NCI-H2081 treated with DMSO at 0.1 percent for 48 hours (cell line): ENCODE results near the gene SLC4A1AP.

Source experiments
- DNase-seq: peaks from one replicate; lab custom pipeline; 2025; lab: John Stamatoyannopoulos, UW

The SLC4A1AP gene

DNA sequence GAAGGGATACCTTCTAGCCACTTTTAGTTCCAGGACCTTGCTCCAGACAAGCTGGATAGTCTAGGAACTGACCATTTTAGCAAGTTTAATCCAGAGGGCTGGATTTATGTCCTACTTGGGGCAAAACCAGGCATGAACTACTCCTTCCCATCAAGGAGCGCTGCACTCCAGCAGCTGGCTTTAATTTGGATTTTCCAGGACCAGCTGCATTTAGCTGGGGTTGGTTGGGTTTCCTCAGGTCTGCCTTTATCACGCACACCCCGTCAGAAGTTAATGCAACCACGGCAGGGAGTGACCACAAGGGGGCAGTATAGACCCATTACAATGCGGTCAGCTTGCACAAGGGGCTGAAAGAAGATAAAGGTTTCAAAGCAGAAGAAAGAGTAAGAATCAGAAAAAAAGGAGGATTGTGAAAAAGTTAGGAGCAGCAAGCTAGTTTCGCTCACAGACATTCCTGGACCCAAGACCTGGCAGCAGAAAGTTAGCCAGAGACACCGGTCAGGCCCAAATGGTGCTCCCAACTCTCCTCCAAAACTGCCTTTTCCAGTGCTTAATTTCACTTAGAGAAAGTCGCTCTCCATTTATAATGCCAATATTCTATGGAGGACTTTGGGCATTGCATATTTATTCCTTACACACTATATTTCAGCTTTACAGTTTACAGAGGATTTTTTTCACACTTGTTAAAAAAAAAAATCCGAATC, 40.1 kb downstream of the SLC4A1AP start:
- DNase-seq: peak; percentile 28

DNA sequence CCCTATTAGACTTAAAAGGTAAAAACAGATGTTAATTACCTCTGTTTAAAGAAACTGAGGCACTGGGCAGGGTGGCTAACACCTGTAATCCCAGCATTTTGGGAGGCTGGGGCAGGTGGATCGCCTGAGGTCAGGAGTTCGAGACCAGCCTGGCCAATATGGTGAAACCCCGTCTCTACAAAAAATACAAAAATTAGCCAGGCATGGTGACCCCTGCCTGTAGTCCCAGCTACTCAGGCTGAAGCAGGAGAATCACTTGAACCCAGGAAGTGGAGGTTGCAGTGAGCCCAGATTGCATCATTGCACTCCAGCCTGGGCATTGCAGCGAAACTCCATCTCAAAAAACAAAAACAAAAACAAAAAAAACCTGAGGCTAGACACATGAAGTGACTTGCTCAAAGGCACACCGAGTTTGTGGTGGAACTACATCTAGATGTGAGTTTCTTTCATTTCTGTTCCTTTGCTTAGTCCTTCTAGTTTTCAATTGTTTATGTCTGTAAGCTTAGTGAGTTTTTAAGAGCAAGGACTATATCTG, 40.7 kb downstream of the SLC4A1AP start:
- DNase-seq: no peak

DNA sequence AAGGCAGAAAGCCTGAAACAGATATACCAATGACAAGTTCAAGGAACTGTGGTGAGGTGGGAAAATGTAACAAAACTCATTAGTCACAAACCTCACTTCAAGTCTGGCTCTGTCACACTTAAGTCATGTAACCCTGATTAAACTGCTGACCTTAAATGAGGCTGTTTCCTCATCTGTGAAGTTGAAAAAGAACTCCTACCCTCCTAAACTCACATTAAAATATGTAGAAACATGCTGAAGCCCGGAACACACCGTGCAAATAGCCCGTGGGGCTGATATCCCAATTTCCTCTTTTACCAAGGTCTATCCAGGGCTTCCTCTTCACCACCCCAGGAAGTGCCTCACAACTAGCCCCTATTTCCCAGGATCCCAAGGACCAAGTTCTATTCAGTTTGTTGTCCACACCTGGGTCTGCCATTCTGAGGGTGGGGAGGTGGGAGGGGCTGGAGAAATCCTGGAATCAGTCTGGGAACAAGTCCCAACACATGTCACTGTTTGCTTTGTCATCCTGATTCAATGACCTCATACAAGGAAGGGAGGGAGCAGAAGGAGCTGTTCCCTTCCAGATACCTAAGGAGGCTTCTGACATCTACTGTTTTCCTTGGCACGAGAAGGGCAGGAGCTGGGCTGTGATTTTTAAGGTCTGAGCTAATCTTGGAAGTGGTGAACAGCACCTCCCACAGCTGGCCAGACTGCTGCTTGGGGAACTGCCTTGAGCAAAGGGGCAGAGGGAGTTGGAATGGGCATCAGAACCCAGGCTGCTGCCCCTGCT, 42.3 kb downstream of the SLC4A1AP start:
- no peak for DNase-seq

DNA sequence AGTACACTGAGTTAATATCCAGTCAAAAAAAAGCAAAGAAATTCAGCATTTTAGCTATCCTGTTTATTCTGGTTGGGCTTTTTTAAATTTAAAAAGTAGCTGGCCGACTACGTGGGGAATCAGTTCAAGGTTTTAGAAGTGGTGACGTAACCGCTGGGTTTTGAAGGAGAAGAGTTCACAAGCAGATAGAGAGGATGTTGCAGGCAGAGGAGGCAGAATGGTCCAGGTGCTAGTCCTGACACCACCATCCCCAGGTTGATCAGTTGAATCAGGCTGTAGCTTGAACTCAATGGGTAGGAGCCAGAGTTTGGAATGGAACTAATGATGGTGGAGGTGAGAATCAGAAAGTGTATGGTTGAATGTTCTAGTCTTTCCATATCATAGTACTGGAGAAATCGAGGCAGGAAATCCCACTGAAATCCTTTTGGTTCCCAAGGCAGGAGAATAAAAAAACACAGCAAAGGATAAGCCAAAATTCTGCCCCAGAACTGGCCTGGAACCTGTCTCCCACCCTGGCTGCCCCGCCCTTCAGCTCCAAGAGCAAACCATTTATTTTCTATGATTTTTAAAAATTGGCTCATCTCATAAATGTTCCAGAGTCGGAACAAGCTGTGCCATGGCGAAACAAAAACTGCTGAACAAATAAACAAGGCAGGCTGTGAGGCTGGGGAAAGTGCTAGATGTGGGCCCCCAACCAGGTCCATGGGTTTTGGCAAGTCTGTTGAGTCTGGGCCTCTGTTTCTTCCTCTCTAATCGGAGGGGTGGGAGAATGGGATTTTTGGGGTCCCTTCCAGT, 44.0 kb downstream of the SLC4A1AP start:
- DNase-seq: no peak

DNA sequence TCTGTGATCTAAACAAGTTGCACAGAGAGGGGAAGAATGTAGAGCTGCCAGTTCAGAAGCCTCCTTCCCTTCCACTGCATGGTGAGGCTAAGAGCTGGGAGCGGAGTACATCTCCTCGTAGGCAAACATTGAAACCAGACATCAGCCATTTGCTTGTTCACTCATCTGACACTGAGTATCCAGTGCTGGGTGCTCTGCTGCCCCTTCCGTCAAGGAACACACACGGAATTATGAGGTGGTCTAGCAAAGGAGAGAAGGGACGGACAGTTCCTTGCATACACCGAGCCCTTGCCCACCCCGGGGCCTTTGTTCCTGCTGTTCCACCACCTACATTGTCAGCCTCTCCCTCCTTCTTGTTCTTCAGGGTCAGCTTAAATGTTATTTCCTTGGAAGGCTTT, 44.6 kb downstream of the SLC4A1AP start:
- DNase-seq: no peak

DNA sequence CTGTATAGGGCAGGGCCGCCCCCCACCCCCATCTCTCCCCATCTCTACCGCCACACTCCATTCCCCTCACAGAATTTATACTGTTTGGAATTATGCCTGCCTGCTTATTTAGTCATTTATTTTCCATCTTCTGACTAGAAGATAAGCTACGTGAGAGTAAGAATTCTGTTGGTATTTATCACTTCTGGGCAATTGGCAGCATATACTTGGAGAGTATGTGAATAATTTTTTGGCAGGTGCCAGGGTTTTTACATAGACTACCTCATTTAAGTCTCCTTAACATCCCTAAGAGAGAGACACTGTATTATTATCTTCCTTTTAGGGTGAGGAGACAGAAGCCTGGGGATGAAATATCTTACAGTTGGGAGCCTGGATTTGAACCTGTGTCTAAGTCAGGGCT, 45.0 kb downstream of the SLC4A1AP start:
- DNase-seq: no peak

DNA sequence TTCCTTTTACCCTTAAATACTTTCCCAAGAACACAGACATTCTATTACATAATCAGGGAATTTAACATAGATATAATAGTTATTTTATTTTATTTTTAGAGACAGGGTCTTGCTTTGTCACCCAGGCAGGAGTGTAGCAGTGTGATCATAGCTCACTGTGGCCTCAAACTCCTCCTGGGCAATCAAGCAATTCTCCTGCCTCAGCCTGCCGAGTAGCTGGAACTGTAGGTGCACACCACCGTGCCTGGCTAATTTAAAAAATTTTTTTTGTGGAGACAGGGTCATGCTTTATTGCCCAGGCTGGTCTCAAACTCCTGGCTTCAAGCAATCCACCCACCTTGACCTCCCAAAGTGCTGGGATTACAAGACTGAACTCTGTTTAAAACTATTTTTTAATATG, 45.6 kb downstream of the SLC4A1AP start:
- no peak for DNase-seq

DNA sequence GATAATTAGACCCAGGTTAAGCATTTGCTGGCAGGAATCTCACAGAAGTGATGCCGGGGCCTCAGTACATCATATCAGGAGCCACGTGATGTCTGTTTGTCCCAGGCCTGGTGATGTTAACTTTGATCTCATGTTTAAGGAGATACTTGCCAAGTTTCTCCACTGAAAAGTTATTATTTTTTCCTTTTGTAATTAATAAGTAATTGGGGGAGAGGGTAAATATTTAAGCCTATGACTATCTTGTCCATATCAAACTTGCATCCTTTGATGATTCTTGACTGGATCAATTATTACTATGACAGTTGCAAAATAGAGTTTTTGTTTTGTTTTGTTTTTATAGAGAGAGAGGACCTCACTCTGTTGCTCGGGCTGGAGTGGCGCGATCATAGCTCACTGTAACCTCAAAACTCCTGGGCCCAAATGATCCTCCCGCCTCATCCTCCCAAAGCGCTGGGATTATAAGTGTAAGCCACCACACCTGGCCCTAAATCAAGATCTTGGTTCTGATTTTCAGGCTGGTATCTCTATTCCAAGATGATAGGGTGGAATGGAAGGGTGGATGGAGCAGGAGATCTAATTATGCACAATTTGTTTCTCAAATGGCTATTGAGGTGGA, 46.4 kb downstream of the SLC4A1AP start:
- no peak for DNase-seq

DNA sequence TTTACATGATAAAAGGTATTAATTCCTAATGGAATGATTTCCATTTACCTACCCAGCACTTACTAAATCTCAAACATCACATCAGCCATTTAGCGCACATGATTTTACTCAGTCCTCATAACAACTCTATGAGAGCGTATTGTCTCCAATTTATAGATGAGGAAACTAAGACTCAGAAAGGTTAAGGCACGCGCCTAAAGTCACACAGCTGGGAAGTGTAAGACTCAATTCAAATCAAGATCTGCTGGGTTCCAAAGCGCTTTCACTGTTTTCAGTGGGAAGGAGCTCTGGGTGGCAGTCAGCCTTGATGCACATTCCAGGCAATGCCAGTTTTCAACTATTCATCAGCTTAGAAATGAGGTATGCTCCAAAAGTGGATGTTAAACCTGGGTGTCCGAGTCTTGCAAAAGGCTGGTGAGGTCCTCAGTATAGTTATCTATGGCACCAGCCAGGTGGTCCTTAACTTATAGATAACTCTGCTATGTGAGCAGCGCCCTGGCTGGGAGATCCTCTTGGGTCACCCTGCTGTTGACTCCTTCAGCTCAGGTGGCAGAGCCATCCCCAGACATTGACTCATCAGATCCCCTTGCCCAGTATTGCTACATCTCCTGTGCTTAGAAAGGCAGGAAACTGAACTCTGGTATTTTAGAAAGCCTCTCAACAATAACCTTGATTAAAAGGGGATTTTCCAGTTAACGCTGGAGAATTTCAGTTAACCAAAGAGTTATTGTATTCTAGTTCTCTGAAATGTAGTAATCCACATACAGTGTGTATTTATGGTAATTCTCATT, 47.1 kb downstream of the SLC4A1AP start:
- no peak for DNase-seq

DNA sequence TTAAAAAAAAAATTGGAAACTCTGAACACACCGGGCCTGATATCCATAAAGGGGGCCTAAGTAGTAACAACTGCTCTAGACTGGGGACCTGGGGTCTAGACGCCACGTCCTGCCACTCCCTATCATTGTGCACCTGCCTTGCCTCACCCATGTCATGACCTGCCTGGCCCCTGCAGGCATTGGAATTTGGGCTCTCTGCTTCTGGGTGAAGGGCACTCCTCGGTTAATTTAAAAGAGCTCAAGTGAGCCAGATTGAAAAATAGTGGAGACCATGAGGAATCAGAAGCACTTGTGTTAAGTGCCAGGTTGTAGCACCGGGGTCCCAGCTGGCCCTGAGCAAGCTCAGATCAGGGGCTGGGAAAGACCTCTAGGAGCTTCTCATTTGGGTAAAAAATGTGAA, 48.1 kb downstream of the SLC4A1AP start:
- no peak for DNase-seq

DNA sequence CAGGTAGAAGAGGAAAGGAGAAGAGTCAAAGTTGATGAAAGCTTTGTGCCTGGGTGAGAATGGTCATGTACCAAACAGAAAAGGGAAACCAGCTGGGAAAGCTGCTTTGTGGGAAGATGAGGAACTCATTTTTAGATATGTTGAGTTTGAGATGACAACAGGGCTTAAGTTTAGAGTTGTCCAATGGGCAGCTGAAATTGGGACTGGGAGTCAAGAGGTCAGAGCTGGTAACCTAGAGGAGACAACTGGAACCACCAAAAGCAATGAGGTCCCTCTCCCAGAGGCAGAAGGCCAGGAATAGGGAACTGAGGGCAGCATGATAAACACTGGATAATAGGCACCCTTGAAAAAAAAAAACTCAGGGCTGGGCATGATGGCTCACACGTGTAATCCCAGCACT, 48.8 kb downstream of the SLC4A1AP start:
- DNase-seq: no peak

DNA sequence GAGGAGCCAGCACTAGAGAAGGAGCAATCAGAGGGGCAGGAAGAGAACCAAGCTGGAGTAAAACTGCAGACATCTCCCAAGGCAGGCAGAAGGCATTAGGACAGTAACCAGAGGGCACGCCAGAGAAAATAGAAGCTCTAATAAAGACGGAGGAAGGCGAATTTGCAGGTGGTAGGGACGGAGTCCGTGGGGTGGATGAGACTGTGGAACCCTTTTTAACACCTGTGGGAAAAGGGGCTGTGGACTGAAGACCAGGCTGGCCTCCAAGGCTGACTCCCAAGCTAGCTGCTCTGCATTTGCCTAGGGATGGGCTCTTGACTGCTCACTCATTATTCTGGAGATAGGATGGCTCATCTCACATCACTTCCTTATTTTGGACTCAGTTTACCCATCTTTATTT, 49.5 kb downstream of the SLC4A1AP start:
- no peak for DNase-seq

DNA sequence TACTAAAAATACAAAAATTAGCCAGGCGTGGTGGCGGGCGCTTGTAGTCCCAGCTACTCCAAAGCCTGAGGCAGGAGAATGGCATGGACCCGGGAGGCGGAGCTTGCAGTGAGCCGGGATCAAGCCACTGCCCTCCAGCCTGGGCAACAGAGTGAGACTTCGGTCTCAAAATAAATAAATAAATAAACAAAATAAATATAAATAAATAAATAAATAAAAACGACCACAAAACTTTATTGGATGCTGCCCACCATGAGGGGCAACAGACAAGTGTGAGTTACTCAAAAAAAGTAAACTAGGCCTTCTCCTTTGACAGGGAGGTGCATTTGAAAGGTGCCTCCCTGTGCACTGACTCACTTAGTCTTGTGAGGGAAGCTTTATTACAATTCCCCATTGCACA, 50.4 kb downstream of the SLC4A1AP start:
- no peak for DNase-seq

DNA sequence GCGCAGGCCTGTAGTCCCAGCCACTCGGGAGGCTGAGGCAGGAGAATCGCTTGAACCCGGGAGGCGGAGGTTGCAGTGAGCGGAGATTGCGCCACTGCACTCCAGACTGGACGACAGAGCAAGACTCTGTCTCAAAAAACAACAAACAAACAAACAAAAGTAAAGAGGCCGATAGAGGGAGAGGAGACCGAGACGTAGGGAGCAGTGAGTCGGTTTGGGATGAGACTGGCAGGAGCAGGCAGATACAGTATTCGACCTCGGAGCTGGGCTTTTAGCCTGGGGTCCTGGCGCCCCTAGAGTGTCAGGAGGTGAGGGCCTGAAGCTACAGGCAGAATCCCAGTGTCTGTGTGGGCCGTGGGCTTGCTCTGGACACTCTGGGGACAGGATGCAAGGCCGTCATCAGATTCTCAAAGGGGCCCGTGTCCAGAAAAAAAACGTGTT, 51.2 kb downstream of the SLC4A1AP start:
- DNase-seq: no peak

DNA sequence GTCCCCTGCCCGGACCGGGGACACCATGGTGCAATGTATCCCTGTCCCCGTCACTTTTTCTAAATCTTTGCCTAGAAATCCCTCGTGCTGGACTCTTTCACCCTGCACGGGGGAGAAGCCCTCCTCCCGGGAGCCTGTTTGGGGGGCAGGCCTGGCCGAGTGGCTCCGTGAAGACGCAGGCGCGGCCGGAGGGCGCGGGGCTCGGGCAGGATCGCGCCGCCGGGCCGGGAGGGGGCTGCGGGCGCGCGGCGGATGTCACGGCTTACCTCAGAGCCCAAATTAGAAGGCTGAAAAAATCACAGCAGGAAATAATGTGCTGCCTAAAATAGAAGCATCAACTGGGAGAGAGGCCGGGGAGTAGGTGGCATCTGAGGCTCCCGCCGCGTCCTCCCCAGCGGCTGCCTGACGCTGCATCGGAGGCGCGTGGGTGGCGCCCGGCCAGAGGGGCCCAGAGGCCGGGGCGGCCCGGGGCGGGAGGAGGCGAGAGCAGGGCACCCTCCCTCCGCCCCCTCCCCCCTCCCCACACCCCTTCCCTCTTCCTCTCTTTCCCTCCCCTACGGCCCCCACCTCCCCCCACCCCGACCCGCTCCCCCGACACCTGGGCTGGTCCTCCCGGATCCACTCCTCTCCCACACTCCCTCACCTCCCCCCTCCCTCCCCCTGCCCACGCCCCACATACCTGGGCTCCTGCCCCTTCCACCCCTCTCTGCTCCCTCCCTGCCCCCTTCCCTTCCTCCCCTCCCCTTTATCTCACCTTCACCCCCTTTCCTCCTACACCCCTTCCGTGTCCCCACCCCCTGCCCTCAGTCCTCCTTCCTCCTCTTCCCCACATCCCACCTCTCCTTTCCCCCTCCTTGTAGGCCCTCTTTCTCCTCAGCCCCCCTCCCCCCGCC, 51.9 kb downstream of the SLC4A1AP start:
- no peak for DNase-seq

DNA sequence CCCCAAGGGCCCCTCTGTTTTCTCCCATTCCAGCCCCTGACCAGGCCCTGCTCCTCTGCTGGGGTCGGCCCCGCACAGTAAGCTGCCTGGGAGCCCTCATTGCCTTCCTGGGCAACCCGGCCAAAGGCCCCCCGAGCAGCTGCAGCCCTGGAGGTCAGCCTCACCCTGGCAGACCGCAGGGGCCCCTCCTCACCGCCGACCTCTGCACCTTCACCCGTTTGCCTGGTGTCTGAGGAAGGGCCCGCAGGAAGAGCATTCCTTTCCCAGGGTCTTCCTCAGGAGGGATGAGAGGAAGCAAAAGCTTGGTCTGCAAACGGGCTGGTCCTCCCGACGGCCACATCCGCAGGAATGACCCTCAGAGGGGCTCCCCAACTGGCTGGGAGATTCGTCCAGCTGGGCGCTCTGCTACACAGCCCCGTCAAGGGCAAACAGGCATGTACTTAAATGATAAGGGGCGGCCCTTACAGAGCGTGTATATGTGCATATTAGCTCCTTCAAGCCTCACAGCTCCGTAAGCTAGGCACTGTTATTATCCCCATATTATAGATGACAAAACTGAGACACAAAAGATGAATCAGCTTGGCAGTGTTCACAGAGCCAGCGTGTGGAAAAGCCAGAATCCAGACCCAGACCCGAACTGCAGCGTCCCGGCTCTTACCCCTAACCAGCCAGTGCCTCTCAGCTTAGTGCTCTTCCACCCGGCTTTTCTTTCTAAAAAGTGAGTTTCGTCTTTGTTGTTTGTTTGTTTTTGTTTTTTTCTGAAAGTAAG, 52.8 kb downstream of the SLC4A1AP start:
- no peak for DNase-seq

DNA sequence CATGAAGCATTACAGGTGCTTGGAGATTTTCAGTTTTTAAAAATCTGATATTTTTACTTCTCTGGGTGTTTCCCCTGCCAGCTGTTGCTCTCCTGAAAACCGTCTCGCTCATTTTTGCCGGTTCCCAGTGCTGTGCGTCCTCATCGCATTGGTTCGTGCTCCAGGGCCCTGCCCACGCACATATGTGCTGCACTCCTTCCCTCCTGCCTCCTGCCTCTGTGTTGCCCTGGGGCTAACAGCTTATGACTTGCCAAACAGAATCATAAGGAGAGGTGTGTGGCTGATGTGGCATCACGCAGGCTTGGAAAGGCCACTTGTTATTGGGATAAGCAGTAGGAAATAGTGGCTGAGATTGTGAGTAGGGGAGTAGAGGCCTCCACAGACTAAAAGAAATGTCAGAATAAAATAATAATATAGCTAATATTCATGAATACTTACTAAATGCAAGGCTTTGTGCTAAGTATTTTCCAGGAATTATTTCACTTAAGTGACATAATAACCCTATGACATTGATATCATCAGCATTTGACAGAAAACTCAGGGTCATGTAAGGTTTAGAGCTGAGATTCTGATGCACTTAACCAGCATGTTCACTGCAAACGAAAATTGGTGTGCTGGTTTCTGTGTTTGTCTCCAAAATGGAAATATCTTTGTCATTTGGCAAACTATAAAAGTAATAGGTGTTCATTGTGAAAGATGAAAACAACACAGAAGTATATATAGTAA, 53.5 kb downstream of the SLC4A1AP start:
- DNase-seq: no peak

DNA sequence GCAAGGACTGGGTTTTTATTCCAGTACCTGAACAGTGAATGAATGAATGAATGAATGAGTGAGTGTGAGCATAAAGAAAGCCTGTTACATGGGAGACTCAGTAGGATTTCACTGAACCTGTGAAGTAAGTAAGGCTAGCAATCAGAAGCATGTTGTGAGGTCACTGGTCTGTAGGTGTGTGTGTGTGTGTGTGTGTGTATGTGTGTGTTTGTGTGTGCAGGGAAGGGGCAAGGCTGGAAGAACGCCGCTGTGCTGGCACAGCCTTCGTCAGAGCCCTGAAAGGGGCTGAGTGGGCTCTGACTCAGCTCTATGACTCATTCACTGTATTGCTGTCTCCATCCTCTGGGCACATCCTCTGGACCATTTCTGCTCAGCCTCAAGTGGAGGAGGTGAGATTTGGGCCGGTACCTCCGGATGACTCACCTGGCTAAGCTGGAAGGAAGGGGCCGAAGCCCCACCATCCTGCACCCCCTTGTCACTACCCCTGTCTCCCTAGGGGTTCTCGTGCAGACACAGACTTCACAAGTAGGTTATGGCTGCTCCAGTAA, 56.4 kb downstream of the SLC4A1AP start:
- no peak for DNase-seq

DNA sequence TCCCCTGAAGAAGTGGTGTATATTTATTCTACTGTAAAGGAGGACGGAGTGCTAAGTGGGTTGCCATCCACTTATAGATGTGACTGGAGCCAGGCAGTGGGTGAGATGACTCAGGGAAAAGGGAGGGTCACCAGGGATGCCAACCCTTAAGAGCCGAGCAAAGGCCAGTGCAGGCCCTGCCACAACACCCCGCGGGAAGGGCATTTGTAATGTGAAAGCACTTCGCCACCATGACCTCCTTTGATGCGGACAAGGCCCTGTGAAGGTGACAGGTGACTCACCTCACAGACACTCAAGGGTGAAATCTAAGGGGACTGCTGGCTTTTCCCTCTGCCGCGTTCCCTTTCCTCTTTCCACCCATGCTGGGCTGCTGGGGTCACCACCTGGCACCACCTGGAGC, 57.6 kb downstream of the SLC4A1AP start:
- no peak for DNase-seq
